HG03103 (cell line): Measurements from ENCODE around the gene ALDH9A1.
"Not testable (repeated sequence)": the region's sequence is repeated elsewhere in the genome, so short reads cannot be mapped to it uniquely, and the experiment has no call there.

Experiments
- ATAC-seq: cut with Tn5 transposase; IDR thresholded peaks from one replicate; pipeline ENCODE4 v1.9.1; 2021; ENCODE audit warnings: low read depth; ENCODE audit not compliant: unreplicated experiment

The ALDH9A1 gene

GRCh38 chr1:165697881-165698760, at the start of gene ALDH9A1:
ALDH9A1 (minus strand) TSS chr1:165698562; CDS start chr1:165698558, 4 bp downstream.
- peak; percentile 90 for ATAC-seq

- no peak for ATAC-seq
Measured at GRCh38 chr1:165747632-165748447, 49.5 kb upstream of the ALDH9A1 start.

- ATAC-seq = not testable (repeated sequence)
Measured at GRCh38 chr1:165744913-165745312, 46.6 kb upstream of the ALDH9A1 start.

- no peak for ATAC-seq
Measured at GRCh38 chr1:165742194-165742593, 43.8 kb upstream of the ALDH9A1 start.

GRCh38 chr1:165738794-165739193, 40.4 kb upstream of the ALDH9A1 start:
- ATAC-seq = peak; percentile 96

GRCh38 chr1:165737196-165737595, 38.8 kb upstream of the ALDH9A1 start:
- no peak for ATAC-seq

- no peak for ATAC-seq
Measured at GRCh38 chr1:165734906-165735305, 36.5 kb upstream of the ALDH9A1 start.

- ATAC-seq = no peak
Measured at GRCh38 chr1:165726841-165727240, 28.5 kb upstream of the ALDH9A1 start.

- no peak for ATAC-seq
Measured at GRCh38 chr1:165726169-165726568, 27.8 kb upstream of the ALDH9A1 start.

GRCh38 chr1:165717918-165718515, 19.7 kb upstream of the ALDH9A1 start:
- ATAC-seq = peak; percentile 70

GRCh38 chr1:165716265-165717051, 18.1 kb upstream of the ALDH9A1 start:
- not testable (repeated sequence) for ATAC-seq

GRCh38 chr1:165712764-165713163, 14.4 kb upstream of the ALDH9A1 start:
- ATAC-seq = no peak

- no peak for ATAC-seq
Measured at GRCh38 chr1:165707984-165708706, 9.8 kb upstream of the ALDH9A1 start.

GRCh38 chr1:165703648-165704047, 5.3 kb upstream of the ALDH9A1 start:
- ATAC-seq = no peak

GRCh38 chr1:165701922-165702321, 3.6 kb upstream of the ALDH9A1 start:
- not testable (repeated sequence) for ATAC-seq

GRCh38 chr1:165699577-165699976, 1.2 kb upstream of the ALDH9A1 start:
- no peak for ATAC-seq

- peak; percentile 3 for ATAC-seq
Measured at GRCh38 chr1:165698761-165699052, 345 bp upstream of the ALDH9A1 start.

GRCh38 chr1:165697491-165697880, 876 bp downstream of the ALDH9A1 start:
- ATAC-seq = no peak

- ATAC-seq = no peak
Measured at GRCh38 chr1:165696625-165697100, 1.7 kb downstream of the ALDH9A1 start.

GRCh38 chr1:165695031-165695430, 3.3 kb downstream of the ALDH9A1 start:
- ATAC-seq = no peak
